HEK293 (cell line): ENCODE measurements around the gene CC2D2A.

Experiments
- CTCF ChIA-PET: fragments of 350-600 bp; formaldehyde crosslinking; extraction: SDS; loops from one replicate; lab custom pipeline; 2021; ENCODE audit warnings: antibody characterized with exemption; lab: Yijun Ruan, JAX
- POLR2A ChIA-PET: fragments of 300-600 bp; formaldehyde crosslinking; extraction: SDS; loops from one replicate; lab custom pipeline; 2020; ENCODE audit warnings: antibody characterized with exemption, inconsistent platforms; lab: Yijun Ruan, JAX
- H3K27ac ChIP-seq: fragments of 200-500 bp; sonication (Bioruptor generic); 2 replicates; pipeline ENCODE4 v1.5.1; 2014; ENCODE audit warnings: low read depth, low read length, control low read depth, inconsistent platforms; ENCODE audit errors: extremely low read depth
- H3K36me3 ChIP-seq, 2 experiments: fragments of 200-500 bp in 1 of 2; sonication (Bioruptor generic) in 1 of 2; 1 replicate in 1 of 2; 2 replicates in 1 of 2; pipeline ENCODE4 v1.5.1; 2014 to 2017; ENCODE audit warnings: inconsistent platforms in 2 of 2, low read length in 2 of 2; ENCODE audit not compliant: control insufficient read depth in 2 of 2, insufficient read depth in 1 of 2
- H3K4me1 ChIP-seq: fragments of 200-500 bp; sonication (Bioruptor generic); 2 replicates; pipeline ENCODE4 v1.5.1; 2014; ENCODE audit warnings: mild to moderate bottlenecking, low read length, inconsistent platforms; ENCODE audit not compliant: control insufficient read depth, insufficient read depth
- H3K4me3 ChIP-seq: 2 replicates; pipeline ENCODE4 v1.5.1; 2011; ENCODE audit warnings: low read depth, mild to moderate bottlenecking, control low read depth, low read length, moderate library complexity
- H3K9me3 ChIP-seq: fragments of 200-500 bp; sonication (Bioruptor generic); 2 replicates; pipeline ENCODE4 v1.5.1; 2014; ENCODE audit warnings: low read depth, low read length, inconsistent platforms; ENCODE audit not compliant: control insufficient read depth, insufficient read depth
- BCL11A ChIP-seq: fragments of 450-650 bp; formaldehyde crosslinking; IDR thresholded peaks from 2 replicates; pipeline ENCODE4 v1.5.1; 2016; ENCODE audit warnings: low read depth, missing biosample characterization, missing genetic modification characterization
- GLI4 ChIP-seq: fragments of 450-650 bp; formaldehyde crosslinking; IDR thresholded peaks from 2 replicates; pipeline ENCODE4 v1.5.1; 2016; ENCODE audit warnings: missing biosample characterization, missing genetic modification characterization
- GLIS2 ChIP-seq: fragments of 450-650 bp; formaldehyde crosslinking; IDR thresholded peaks from 2 replicates; pipeline ENCODE4 v1.5.1; 2016; ENCODE audit warnings: missing biosample characterization, missing genetic modification characterization
- KLF8 ChIP-seq: fragments of 450-650 bp; formaldehyde crosslinking; IDR thresholded peaks from 2 replicates; pipeline ENCODE4 v1.5.1; 2016; ENCODE audit warnings: missing biosample characterization, missing genetic modification characterization
- TCF7L2 ChIP-seq: IDR thresholded peaks from 2 replicates; pipeline ENCODE4 v1.6.1; 2011; ENCODE audit warnings: low read depth, mild to moderate bottlenecking, inconsistent platforms, low read length, moderate library complexity, borderline replicate concordance
- ZBTB7A ChIP-seq: fragments of 450-650 bp; formaldehyde crosslinking; IDR thresholded peaks from 2 replicates; pipeline ENCODE4 v1.5.1; 2016; ENCODE audit warnings: low read depth, missing biosample characterization, missing genetic modification characterization
- ZFHX2 ChIP-seq: fragments of 450-650 bp; formaldehyde crosslinking; conservative IDR thresholded peaks from 2 replicates; pipeline ENCODE4 v1.5.1; 2016; ENCODE audit warnings: missing biosample characterization, missing genetic modification characterization
- ZNF239 ChIP-seq: fragments of 450-650 bp; formaldehyde crosslinking; IDR thresholded peaks from 2 replicates; pipeline ENCODE4 v1.5.1; 2016; ENCODE audit warnings: missing biosample characterization, missing genetic modification characterization
- ZNF248 ChIP-seq: fragments of 450-650 bp; formaldehyde crosslinking; IDR thresholded peaks from 2 replicates; pipeline ENCODE4 v1.5.1; 2017; ENCODE audit warnings: missing biosample characterization, missing genetic modification characterization
- ZNF398 ChIP-seq: fragments of 450-650 bp; formaldehyde crosslinking; IDR thresholded peaks from 2 replicates; pipeline ENCODE4 v1.5.1; 2017; ENCODE audit warnings: missing biosample characterization, missing genetic modification characterization
- ZNF423 ChIP-seq: fragments of 450-650 bp; formaldehyde crosslinking; IDR thresholded peaks from 2 replicates; pipeline ENCODE4 v1.5.1; 2016; ENCODE audit warnings: missing biosample characterization, missing genetic modification characterization
- ZNF426 ChIP-seq: fragments of 450-650 bp; formaldehyde crosslinking; IDR thresholded peaks from 2 replicates; pipeline ENCODE4 v1.5.1; 2017; ENCODE audit warnings: missing biosample characterization, missing genetic modification characterization, mild to moderate bottlenecking, inconsistent platforms, moderate library complexity
- ZNF449 ChIP-seq: fragments of 450-650 bp; formaldehyde crosslinking; IDR thresholded peaks from 2 replicates; pipeline ENCODE4 v1.5.1; 2017; ENCODE audit warnings: missing biosample characterization, mild to moderate bottlenecking, missing genetic modification characterization, moderate library complexity
- ZNF521 ChIP-seq: fragments of 450-650 bp; formaldehyde crosslinking; IDR thresholded peaks from 2 replicates; pipeline ENCODE4 v1.5.1; 2017; ENCODE audit warnings: missing biosample characterization, mild to moderate bottlenecking, missing genetic modification characterization
- ZNF549 ChIP-seq: fragments of 450-650 bp; IDR thresholded peaks from 2 replicates; pipeline ENCODE4 v1.5.1; 2018; ENCODE audit warnings: missing biosample characterization, missing genetic modification characterization, mild to moderate bottlenecking, inconsistent platforms, moderate library complexity
- ZNF561 ChIP-seq: fragments of 450-650 bp; IDR thresholded peaks from 2 replicates; pipeline ENCODE4 v1.5.1; 2018; ENCODE audit warnings: missing biosample characterization, missing genetic modification characterization, borderline replicate concordance
- ZNF596 ChIP-seq: fragments of 450-650 bp; IDR thresholded peaks from 2 replicates; pipeline ENCODE4 v1.5.0; 2018; ENCODE audit warnings: missing biosample characterization, mild to moderate bottlenecking, missing genetic modification characterization, moderate library complexity
- ZNF623 ChIP-seq: fragments of 450-650 bp; formaldehyde crosslinking; IDR thresholded peaks from 2 replicates; pipeline ENCODE4 v1.5.1; 2016; ENCODE audit warnings: missing biosample characterization, missing genetic modification characterization
- ZNF654 ChIP-seq: fragments of 450-650 bp; formaldehyde crosslinking; IDR thresholded peaks from 2 replicates; pipeline ENCODE4 v1.5.1; 2016; ENCODE audit warnings: low read depth, missing biosample characterization, missing genetic modification characterization
- ZNF707 ChIP-seq: fragments of 450-650 bp; formaldehyde crosslinking; IDR thresholded peaks from 2 replicates; pipeline ENCODE4 v1.5.1; 2016; ENCODE audit warnings: missing biosample characterization, missing genetic modification characterization
- ZNF791 ChIP-seq: fragments of 450-650 bp; formaldehyde crosslinking; IDR thresholded peaks from 2 replicates; pipeline ENCODE4 v1.5.1; 2016; ENCODE audit warnings: missing biosample characterization, missing genetic modification characterization
- ZNF792 ChIP-seq: fragments of 450-650 bp; formaldehyde crosslinking; IDR thresholded peaks from 2 replicates; pipeline ENCODE4 v1.5.1; 2016; ENCODE audit warnings: missing biosample characterization, missing genetic modification characterization
- ZNF843 ChIP-seq: fragments of 450-650 bp; formaldehyde crosslinking; IDR thresholded peaks from 2 replicates; pipeline ENCODE4 v1.5.1; 2016; ENCODE audit warnings: missing biosample characterization, missing genetic modification characterization
- TF ChIP-seq, protein P1 (sequence below): fragments of 450-650 bp; formaldehyde crosslinking; IDR thresholded peaks from 2 replicates; pipeline ENCODE4; 2016; ENCODE audit warnings: missing biosample characterization, missing genetic modification characterization
- TF ChIP-seq, protein P2 (sequence below): fragments of 450-650 bp; IDR thresholded peaks from 2 replicates; pipeline ENCODE4 v1.5.1; 2018; ENCODE audit warnings: missing biosample characterization, mild to moderate bottlenecking, missing genetic modification characterization

The CC2D2A gene

GRCh38 chr4:15557786-15558550 lies 88.3 kb downstream of the CC2D2A start:
- H3K4me1 ChIP-seq: no peaks in the 10 kb centered on the region
- POLR2A ChIA-PET: no interaction called here
- H3K4me3 ChIP-seq: no peak overlapping the region
- H3K27ac ChIP-seq: no peak overlapping the region
- no peak for TF ChIP-seq ZNF792
- no peak for TF ChIP-seq ZNF426
- no peak for TF ChIP-seq KLF8
- no peak for TF ChIP-seq ZNF549 (tag by site-specific recombination)
- TF ChIP-seq ZNF623 (tag by site-specific recombination): no peak
- no peak for TF ChIP-seq ZNF654 (tag by site-specific recombination)
- no peak for TF ChIP-seq GLIS2 (tag by site-specific recombination)
- peaks cover 0 to 10% of the 10 kb centered on the region in 2 experiments; a peak in 1 of 3 replicates for H3K36me3 ChIP-seq
- no peaks in the 10 kb centered on the region for H3K9me3 ChIP-seq
- CTCF ChIA-PET: no interaction called here

DNA sequence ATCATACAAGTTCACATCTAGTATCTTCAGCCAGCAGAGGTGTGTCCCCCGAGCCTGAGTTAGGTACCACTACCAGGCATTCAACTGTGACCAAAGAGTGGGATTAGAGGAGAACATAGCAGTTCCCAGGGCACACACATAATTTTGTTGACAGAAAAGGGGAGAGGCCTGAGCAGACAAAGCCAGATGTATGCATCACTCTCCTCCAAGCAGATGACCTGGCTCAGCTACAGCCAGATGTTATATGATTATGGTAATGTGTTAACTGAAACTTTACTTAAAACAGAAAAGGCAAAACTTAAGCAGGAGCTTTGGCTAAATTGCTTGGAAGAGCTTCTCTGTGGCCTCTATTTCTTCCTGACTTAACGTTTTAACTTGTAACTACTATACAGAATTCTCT lies 88.9 kb downstream of the CC2D2A start:
- Histone ChIP-seq H3K36me3 (peaks cover 0 to 15% of the 10 kb centered on the region in 2 experiments; a peak in 1 of 3 replicates), H3K27ac (no peak overlapping the region), H3K4me1 (no peaks in the 10 kb centered on the region), H3K4me3 (no peak overlapping the region), H3K9me3 (no peaks in the 10 kb centered on the region)
- TF ChIP-seq ZNF791 (tag by site-specific recombination) (no peak), ZNF449 (tag by site-specific recombination) (no peak), ZNF843 (tag by site-specific recombination) (no peak), ZNF248 (tag by site-specific recombination) (no peak), TCF7L2 (no peak), ZNF707 (tag by site-specific recombination) (no peak)
- POLR2A ChIA-PET: no interaction called here
- CTCF ChIA-PET: no interaction called here

DNA sequence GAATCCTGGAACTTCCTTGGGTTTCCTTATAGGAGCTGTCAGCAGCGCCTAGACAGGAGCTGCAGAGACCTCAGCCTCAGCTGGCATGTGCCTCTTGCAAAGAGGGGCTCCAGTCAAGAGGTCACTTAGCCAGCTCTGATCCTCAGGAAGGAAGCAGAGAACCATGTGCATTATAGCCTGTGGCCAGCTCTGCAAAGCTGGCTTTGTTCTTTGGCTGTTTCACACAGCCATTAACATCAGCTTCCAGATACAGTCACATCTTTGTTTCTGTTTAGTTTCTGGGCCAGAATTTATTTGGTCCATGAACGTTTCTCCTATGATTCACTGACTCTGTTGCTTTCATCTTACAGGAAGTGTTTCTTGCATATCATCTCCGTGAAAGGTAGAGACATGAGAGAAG lies 92.4 kb downstream of the CC2D2A start:
- no peak overlapping the region for H3K27ac ChIP-seq
- H3K4me1 ChIP-seq: no peaks in the 10 kb centered on the region
- ChIA-PET POLR2A (no interaction called here), CTCF (no interaction called here)
- no peak overlapping the region for H3K4me3 ChIP-seq
- H3K36me3 ChIP-seq: peaks cover 0 to 10% of the 10 kb centered on the region in 2 experiments; a peak in 1 of 3 replicates
- no peaks in the 10 kb centered on the region for H3K9me3 ChIP-seq
- TF ChIP-seq ZNF561 (tag by site-specific recombination): no peak
- no peak for TF ChIP-seq ZNF398 (tag by site-specific recombination)
- no peak for TF ChIP-seq BCL11A (tag by site-specific recombination)
- TF ChIP-seq, protein P1, sequence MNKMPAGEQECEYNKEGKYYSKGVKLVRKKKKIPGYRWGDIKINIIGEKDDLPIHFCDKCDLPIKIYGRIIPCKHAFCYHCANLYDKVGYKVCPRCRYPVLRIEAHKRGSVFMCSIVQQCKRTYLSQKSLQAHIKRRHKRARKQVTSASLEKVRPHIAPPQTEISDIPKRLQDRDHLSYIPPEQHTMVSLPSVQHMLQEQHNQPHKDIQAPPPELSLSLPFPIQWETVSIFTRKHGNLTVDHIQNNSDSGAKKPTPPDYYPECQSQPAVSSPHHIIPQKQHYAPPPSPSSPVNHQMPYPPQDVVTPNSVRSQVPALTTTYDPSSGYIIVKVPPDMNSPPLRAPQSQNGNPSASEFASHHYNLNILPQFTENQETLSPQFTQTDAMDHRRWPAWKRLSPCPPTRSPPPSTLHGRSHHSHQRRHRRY: no peak
- no peak for TF ChIP-seq ZNF521 (tag by site-specific recombination)
- no peak for TF ChIP-seq ZFHX2 (tag by site-specific recombination)
- no peak for TF ChIP-seq ZNF239 (tag by site-specific recombination)
- TF ChIP-seq, protein P2, sequence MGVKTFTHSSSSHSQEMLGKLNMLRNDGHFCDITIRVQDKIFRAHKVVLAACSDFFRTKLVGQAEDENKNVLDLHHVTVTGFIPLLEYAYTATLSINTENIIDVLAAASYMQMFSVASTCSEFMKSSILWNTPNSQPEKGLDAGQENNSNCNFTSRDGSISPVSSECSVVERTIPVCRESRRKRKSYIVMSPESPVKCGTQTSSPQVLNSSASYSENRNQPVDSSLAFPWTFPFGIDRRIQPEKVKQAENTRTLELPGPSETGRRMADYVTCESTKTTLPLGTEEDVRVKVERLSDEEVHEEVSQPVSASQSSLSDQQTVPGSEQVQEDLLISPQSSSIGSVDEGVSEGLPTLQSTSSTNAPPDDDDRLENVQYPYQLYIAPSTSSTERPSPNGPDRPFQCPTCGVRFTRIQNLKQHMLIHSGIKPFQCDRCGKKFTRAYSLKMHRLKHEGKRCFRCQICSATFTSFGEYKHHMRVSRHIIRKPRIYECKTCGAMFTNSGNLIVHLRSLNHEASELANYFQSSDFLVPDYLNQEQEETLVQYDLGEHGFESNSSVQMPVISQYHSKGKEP: no peak
- no peak for TF ChIP-seq ZNF423 (tag by site-specific recombination)
- TF ChIP-seq ZBTB7A: no peak
- TF ChIP-seq GLI4 (tag by site-specific recombination): no peak
- TF ChIP-seq ZNF596 (tag by site-specific recombination): no peak
